HepG2 (cell line): ENCODE results near the gene IFT27. TPM values are rescaled to one million over a fixed set of nuclear protein-coding genes. Genes with fewer than 3 reads are reported as not detected.

Source experiments
- ATAC-seq: fragments of 200-7000 bp; cut with Tn5 transposase; 3 replicates; pipeline ENCODE4 v1.9.1; 2020; ENCODE audit warnings: mild to moderate bottlenecking, moderate library complexity
- BruUV-seq: library from RNA; stranded (reverse); fragments of 400-500 nt; replicated peaks from 2 replicates; lab custom pipeline; 2021; lab: Mats Ljungman, UMichigan
- CTCF ChIA-PET: fragments of 300-600 bp; formaldehyde crosslinking; extraction: SDS; loops from one replicate; lab custom pipeline; 2021; ENCODE audit warnings: low total read pairs, inconsistent platforms, low intra/inter-chr PET ratio; lab: Yijun Ruan, JAX
- POLR2A ChIA-PET: fragments of 350-600 bp; sonication (Branson Sonifier 250); formaldehyde crosslinking; loops from one replicate; lab custom pipeline; 2020; ENCODE audit warnings: antibody characterized with exemption, inconsistent platforms; lab: Yijun Ruan, JAX
- DNase-seq: peaks from one replicate; pipeline ENCODE4 v3.0.0-alpha.2; 2015; ENCODE audit warnings: low spot score
- FAIRE-seq: peaks from 3 replicates; lab custom pipeline; 2011; peaks lifted over from hg19 to GRCh38; lab: Jason Lieb, UNC
- H2AFZ ChIP-seq: one replicate; pipeline ENCODE4 v1.6.1; 2011; ENCODE audit warnings: low read length, inconsistent platforms
- H3K27ac ChIP-seq: fragments of 300-600 bp; 3 replicates; pipeline ENCODE4 v1.8.0; 2011; ENCODE audit warnings: mixed run types, mild to moderate bottlenecking, mixed read lengths, low read length, inconsistent platforms; ENCODE audit not compliant: insufficient read depth; ENCODE audit errors: extremely low read length
- H3K27me3 ChIP-seq, 2 experiments: fragments of 200-600 bp in 1 of 2; 2 replicates in 1 of 2; 3 replicates in 1 of 2; pipeline versions ENCODE4 v1.6.0 to v1.8.0; 2011; ENCODE audit warnings: low read length in 2 of 2, mild to moderate bottlenecking in 2 of 2, moderate library complexity in 2 of 2, inconsistent platforms in 1 of 2; ENCODE audit not compliant: insufficient read depth in 2 of 2, control insufficient read depth in 1 of 2
- H3K36me3 ChIP-seq, 2 experiments: fragments of 200-600 bp in 1 of 2; replicated peaks in 1 of 2; 2 replicates in 1 of 2; 3 replicates in 1 of 2; pipeline versions ENCODE4 v1.5.1 to v1.8.0; 2011; ENCODE audit warnings: low read length in 2 of 2, inconsistent platforms in 1 of 2; ENCODE audit not compliant: insufficient read depth in 2 of 2, control insufficient read depth in 1 of 2
- H3K4me1 ChIP-seq: 2 replicates; pipeline ENCODE4 v1.5.1; 2012; ENCODE audit warnings: low read length, inconsistent platforms; ENCODE audit not compliant: insufficient read depth
- H3K4me2 ChIP-seq: 2 replicates; pipeline ENCODE4 v1.6.0; 2011; ENCODE audit warnings: low read depth, low read length, inconsistent platforms
- H3K4me3 ChIP-seq, 3 experiments: fragments of 200-600 bp in 1 of 3; sonication (generic), shearing (Covaris generic) in 1 of 3; replicated peaks in 1 of 3; 2 replicates each; pipeline ENCODE4 v1.5.1; 2011 to 2016; ENCODE audit warnings: low read length in 3 of 3, inconsistent platforms in 2 of 3, low read depth in 2 of 3, mild to moderate bottlenecking in 2 of 3, control low read depth in 1 of 3, mixed read lengths in 1 of 3; ENCODE audit not compliant: insufficient read depth in 1 of 3
- H3K79me2 ChIP-seq: one replicate; pipeline ENCODE4 v1.6.1; 2011; ENCODE audit warnings: low read length, inconsistent platforms; ENCODE audit not compliant: insufficient read depth
- H3K9ac ChIP-seq: 2 replicates; pipeline ENCODE4 v1.6.0; 2011; ENCODE audit warnings: mild to moderate bottlenecking, low read depth, low read length, inconsistent platforms; ENCODE audit not compliant: insufficient read depth
- H3K9me3 ChIP-seq: 2 replicates; pipeline ENCODE4 v1.5.1; 2012; ENCODE audit warnings: mild to moderate bottlenecking, low read length
- H4K20me1 ChIP-seq: 2 replicates; pipeline ENCODE4 v1.6.0; 2011; ENCODE audit warnings: inconsistent platforms, mild to moderate bottlenecking, low read length, moderate library complexity; ENCODE audit not compliant: insufficient read depth
- BRF2 ChIP-seq: sonication (generic); formaldehyde crosslinking; IDR thresholded peaks from 2 replicates; pipeline ENCODE4 v1.8.1; 2022; ENCODE audit warnings: mild to moderate bottlenecking, missing genetic modification reagents
- CEBPZ ChIP-seq: IDR thresholded peaks from 2 replicates; pipeline ENCODE4 v1.6.1; 2012; ENCODE audit warnings: low read length, improper control_type of control experiment
- HNRNPH1 ChIP-seq: fragments of 200-400 bp; formaldehyde crosslinking; optimal IDR thresholded peaks from 2 replicates; pipeline ENCODE3; 2017; ENCODE audit warnings: mild to moderate bottlenecking, low read depth, low read length
- MBD4 ChIP-seq: IDR thresholded peaks from 2 replicates; pipeline ENCODE4 v1.6.1; 2012; ENCODE audit warnings: low read length, inconsistent platforms, borderline replicate concordance
- U2AF1 ChIP-seq: fragments of 200-400 bp; formaldehyde crosslinking; optimal IDR thresholded peaks from 2 replicates; pipeline ENCODE3; 2017; ENCODE audit warnings: mild to moderate bottlenecking, low read depth, low read length
- ZBTB3 ChIP-seq: sonication (generic); formaldehyde crosslinking; IDR thresholded peaks from 2 replicates; pipeline ENCODE4 v1.4.0; 2020; ENCODE audit warnings: low read depth, mild to moderate bottlenecking, moderate library complexity, missing genetic modification reagents, borderline replicate concordance
- ZMAT3 ChIP-seq: sonication (generic); formaldehyde crosslinking; conservative IDR thresholded peaks from 2 replicates; pipeline ENCODE4 v1.7.0; 2021; ENCODE audit warnings: missing genetic modification reagents
- ZNF646 ChIP-seq: sonication (generic); formaldehyde crosslinking; IDR thresholded peaks from 2 replicates; pipeline ENCODE4 v1.9.0; 2021; ENCODE audit warnings: mild to moderate bottlenecking, missing genetic modification reagents
- ZNF784 ChIP-seq: sonication (generic); formaldehyde crosslinking; IDR thresholded peaks from 2 replicates; pipeline ENCODE4 v1.5.1; 2020; ENCODE audit warnings: missing genetic modification reagents, mild to moderate bottlenecking, borderline replicate concordance
- ZSCAN21 ChIP-seq: sonication (generic); formaldehyde crosslinking; IDR thresholded peaks from 2 replicates; pipeline ENCODE4 v1.8.0; 2022; ENCODE audit warnings: mild to moderate bottlenecking, missing genetic modification reagents, moderate library complexity, borderline replicate concordance
- WGBS: methylation state at CpG from one replicate; pipeline ENCODE4 v1.1.6; 2017; ENCODE audit warnings: low lambda C conversion rate; 5-methylcytosine and 5-hydroxymethylcytosine counted together
- in situ Hi-C: cut with HindIII; loops from 2 replicates; pipeline ENCODE4 v1.10.0; 2017; ENCODE audit warnings: low pct_unique_long_range_greater_than_20kb; ENCODE audit not compliant: extremely low pct_ligation_motif_present
- intact Hi-C: fragments of 100-400 bp; cut with micrococcal nuclease; formaldehyde crosslinking; loops from one replicate; pipeline ENCODE4 v1.10.0; 2022; ENCODE audit not compliant: unreplicated experiment
- polyA plus RNA-seq, 8 experiments: library from polyadenylated mRNA; depleted of rRNA in 3 of 8; stranded (reverse) in 7 of 8; unstranded in 1 of 8; fragments of >200 nt; fragmentation: Illumina TruSeq in 4 of 8; extraction: Trizol in 4 of 8; gene quantifications; 2 replicates each; pipeline versions ENCODE4 v1.2.1 to v1.2.3, GENCODE V29; 2011 to 2016; ENCODE audit warnings: low read depth in 4 of 8, missing spikeins in 1 of 8, mixed read lengths in 1 of 8; ENCODE audit not compliant: insufficient read depth in 1 of 8
- total RNA-seq, 5 experiments: library from RNA; depleted of rRNA; stranded (reverse); fragments of >200 nt; fragmentation: Illumina TruSeq; extraction: Trizol; gene quantifications; 2 replicates each; pipeline ENCODE4 v1.2.3, GENCODE V29; 2016; ENCODE audit warnings: low read depth in 1 of 5

The IFT27 gene
- total and polyA plus RNA-seq, 2 of the 13 experiments (the other 11 are each of a cell fraction or from before 2014, with no cell fraction given) = 0.25 to 0.33 TPM

GRCh38 chr22:36764641-36765040, 11.3 kb downstream of the IFT27 start:
- no peaks in the 10 kb centered on the region for H3K79me2 ChIP-seq
- H3K9me3 ChIP-seq = no peaks in the 10 kb centered on the region
- POLR2A ChIA-PET = no interaction called here
- H3K27ac ChIP-seq = no peak overlapping the region
- CTCF ChIA-PET = no interaction called here
- no peak overlapping the region for H2AFZ ChIP-seq
- intact Hi-C loops = no loop called here
- WGBS = 2% methylated on average over 6 of the region's 6 CpGs
- H4K20me1 ChIP-seq = no peaks in the 10 kb centered on the region
- no TSS peak for BruUV-seq
- FAIRE-seq (no peak), DNase-seq (no peak), ATAC-seq (no peak)
- in situ Hi-C loops = no loop called here
- H3K4me3 ChIP-seq = no peak overlapping the region
- no peaks in the 10 kb centered on the region for H3K36me3 ChIP-seq
- no peak overlapping the region for H3K9ac ChIP-seq
- no peak overlapping the region for H3K4me2 ChIP-seq
- no peaks in the 10 kb centered on the region for H3K4me1 ChIP-seq
- H3K27me3 ChIP-seq = peaks cover 4 to 79% of the 10 kb centered on the region in 2 experiments
- TF ChIP-seq BRF2 (CRISPR knock-in tag) = no peak
- no peak for TF ChIP-seq CEBPZ
- TF ChIP-seq MBD4 = no peak
- TF ChIP-seq HNRNPH1 = no peak
- TF ChIP-seq ZNF784 (CRISPR knock-in tag) = no peak
- no peak for TF ChIP-seq ZSCAN21 (CRISPR knock-in tag)
- TF ChIP-seq ZMAT3 (CRISPR knock-in tag) = no peak
- TF ChIP-seq U2AF1 = no peak
- TF ChIP-seq ZNF646 (CRISPR knock-in tag) = no peak
- no peak for TF ChIP-seq ZBTB3 (CRISPR knock-in tag)
